ENCODE measurements around the gene TNFRSF1A. TPM values are rescaled to one million over a fixed set of nuclear protein-coding genes. Genes with fewer than 3 reads are reported as not detected.

Gene TNFRSF1A
- total RNA-seq = 123 and 161 TPM in 2 replicates

GRCh38 chr12:6341417-6342139, at the start of gene TNFRSF1A:
Gene TNFRSF1A (minus strand): TSS chr12:6342076. CDS start chr12:6341814, 262 bp downstream.

GRCh38 chr12:6383572-6384498, 42.0 kb upstream of the TNFRSF1A start, which contains the start of gene LTBR:
Gene LTBR (plus strand): TSS chr12:6384162. CDS start chr12:6384359, 197 bp downstream.

GRCh38 chr12:6375269-6376078, 33.6 kb upstream of the TNFRSF1A start, which contains the start of gene SCNN1A:
Gene SCNN1A (minus strand): TSS chr12:6375563. CDS start chr12:6374783, 780 bp downstream.

Small RNAs within 50 kb of the gene (small RNA-seq; reads per million reads assigned to genes)
- gene RN7SL391P = not detected

Other genes starting within 250 kb of the TNFRSF1A start
- gene VWF, start 217.4 kb downstream of the TNFRSF1A start, total RNA-seq = 1,356 and 2,070 TPM in 2 replicates
- 824 and 1,145 TPM in 2 replicates for gene CD9, start 141.7 kb downstream of the TNFRSF1A start, total RNA-seq
- under 0.01 TPM in 1 of 2 replicates, not detected in the other for gene PLEKHG6, start 31.4 kb downstream of the TNFRSF1A start, total RNA-seq
- 0.10 and 0.65 TPM in 2 replicates for gene SCNN1A, start 33.5 kb upstream of the TNFRSF1A start, total RNA-seq
- 108 and 135 TPM in 2 replicates for gene LTBR, start 42.1 kb upstream of the TNFRSF1A start, total RNA-seq
- gene CD27, start 102.9 kb upstream of the TNFRSF1A start, total RNA-seq = not detected in 2 replicates
- 8.2 and 9.3 TPM in 2 replicates for gene TAPBPL, start 110.0 kb upstream of the TNFRSF1A start, total RNA-seq
- gene VAMP1, start 128.6 kb upstream of the TNFRSF1A start, total RNA-seq = 4.6 and 4.8 TPM in 2 replicates
- 80.0 and 92.2 TPM in 2 replicates for gene MRPL51, start 151.2 kb upstream of the TNFRSF1A start, total RNA-seq
- 38.2 and 48.4 TPM in 2 replicates for gene NCAPD2, start 152.0 kb upstream of the TNFRSF1A start, total RNA-seq
- gene GAPDH, start 192.4 kb upstream of the TNFRSF1A start, total RNA-seq = 6,940 and 9,259 TPM in 2 replicates
- 9.7 and 12.7 TPM in 2 replicates for gene IFFO1, start 214.0 kb upstream of the TNFRSF1A start, total RNA-seq
- 35.3 and 40.0 TPM in 2 replicates for gene NOP2, start 226.2 kb upstream of the TNFRSF1A start, total RNA-seq

All from vein endothelial cell (primary cell).